Stimulated activated CD4-positive, alpha-beta T cell treated with anti-CD3 and anti-CD28 coated beads, Interleukin-15, amount 100 ng/mL, for 48 hours (primary cell): ENCODE results near the gene HECW1.
A peak's percentile ranks its signal among the peaks of the same experiment; 100 is the strongest.

Experiments
- DNase-seq, 2 donors: peaks; one replicate each; pipeline ENCODE4 v3.0.0-alpha.2; 2020; ENCODE audit warnings: low read depth in 2 of 2

The HECW1 gene

GRCh38 chr7:43535810-43536585 lies 423.6 kb downstream of the HECW1 start:
- no peak for DNase-seq

- no peak for DNase-seq
Measured at GRCh38 chr7:43536773-43537172, 424.3 kb downstream of the HECW1 start.

GRCh38 chr7:43537765-43538403 lies 425.4 kb downstream of the HECW1 start:
- DNase-seq = no peak

GRCh38 chr7:43538404-43538771 lies 425.9 kb downstream of the HECW1 start:
- DNase-seq = no peak

- DNase-seq = no peak
Measured at GRCh38 chr7:43540471-43540870, 428.0 kb downstream of the HECW1 start.

- no peak for DNase-seq
Measured at GRCh38 chr7:43542716-43543115, 430.3 kb downstream of the HECW1 start.

- no peak for DNase-seq
Measured at GRCh38 chr7:43546231-43546630, 433.8 kb downstream of the HECW1 start.

GRCh38 chr7:43550427-43550826 lies 438.0 kb downstream of the HECW1 start:
- no peak for DNase-seq

- no peak for DNase-seq
Measured at GRCh38 chr7:43552122-43552521, 439.7 kb downstream of the HECW1 start.

GRCh38 chr7:43553999-43554398 lies 441.6 kb downstream of the HECW1 start:
- DNase-seq = no peak

GRCh38 chr7:43554423-43554822 lies 442.0 kb downstream of the HECW1 start:
- DNase-seq = no peak

GRCh38 chr7:43557831-43558495 lies 445.5 kb downstream of the HECW1 start:
- DNase-seq = no peak

GRCh38 chr7:43559171-43559945 lies 446.9 kb downstream of the HECW1 start:
- DNase-seq = no peak

- DNase-seq = no peak
Measured at GRCh38 chr7:43559946-43560335, 447.5 kb downstream of the HECW1 start.

- no peak for DNase-seq
Measured at GRCh38 chr7:43560742-43561330, 448.4 kb downstream of the HECW1 start.

- no peak for DNase-seq
Measured at GRCh38 chr7:43562383-43562782, 449.9 kb downstream of the HECW1 start.

GRCh38 chr7:43565786-43566185 lies 453.3 kb downstream of the HECW1 start:
- DNase-seq = no peak

- no peak for DNase-seq
Measured at GRCh38 chr7:43568529-43568928, 456.1 kb downstream of the HECW1 start.

GRCh38 chr7:43569424-43569823 lies 457.0 kb downstream of the HECW1 start:
- no peak for DNase-seq

GRCh38 chr7:43570688-43571365 lies 458.4 kb downstream of the HECW1 start:
- DNase-seq = no peak

GRCh38 chr7:43572516-43573049 lies 460.1 kb downstream of the HECW1 start:
- DNase-seq = peak in 1 of 2 donors; percentile 26
